Fibroblast of lung (primary cell): Measurements from ENCODE around the gene NT5C3B.

Experiments
- EZH2 ChIP-seq: IDR thresholded peaks from 2 replicates; pipeline ENCODE4 v1.5.1; 2012; ENCODE audit warnings: low read length, control low read depth, mild to moderate bottlenecking; ENCODE audit errors: missing control alignments
- TF ChIP-seq, protein P1 (sequence below), 2 donors: IDR thresholded peaks in 1 of 2; conservative IDR thresholded peaks in 1 of 2; 1 replicate in 1 of 2; 2 replicates in 1 of 2; pipeline ENCODE4 v1.5.1; 2011 to 2012; ENCODE audit warnings: low read length in 2 of 2, control low read depth in 1 of 2, inconsistent platforms in 1 of 2, low read depth in 1 of 2, mild to moderate bottlenecking in 1 of 2

DNA sequence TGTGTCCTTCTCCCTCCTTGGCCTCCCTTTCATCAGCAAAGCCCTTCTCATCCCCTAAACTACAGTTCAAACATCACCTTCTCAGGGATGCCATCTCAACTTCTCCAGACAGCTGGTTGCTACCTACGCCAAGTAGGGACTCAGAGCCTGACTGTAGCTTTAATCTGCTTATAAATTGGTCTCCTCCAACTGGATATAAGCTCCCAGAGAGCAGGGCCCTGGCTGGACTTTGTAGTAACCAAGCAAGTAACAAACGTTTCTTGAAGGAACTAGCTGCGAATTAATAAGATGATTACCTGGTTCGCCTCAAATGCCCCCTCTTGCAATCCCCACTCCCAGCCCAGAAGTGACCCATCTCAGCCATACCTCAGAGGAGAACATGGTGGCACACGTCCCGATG, 46.7 kb upstream of the NT5C3B start:
- TF ChIP-seq, protein P1, sequence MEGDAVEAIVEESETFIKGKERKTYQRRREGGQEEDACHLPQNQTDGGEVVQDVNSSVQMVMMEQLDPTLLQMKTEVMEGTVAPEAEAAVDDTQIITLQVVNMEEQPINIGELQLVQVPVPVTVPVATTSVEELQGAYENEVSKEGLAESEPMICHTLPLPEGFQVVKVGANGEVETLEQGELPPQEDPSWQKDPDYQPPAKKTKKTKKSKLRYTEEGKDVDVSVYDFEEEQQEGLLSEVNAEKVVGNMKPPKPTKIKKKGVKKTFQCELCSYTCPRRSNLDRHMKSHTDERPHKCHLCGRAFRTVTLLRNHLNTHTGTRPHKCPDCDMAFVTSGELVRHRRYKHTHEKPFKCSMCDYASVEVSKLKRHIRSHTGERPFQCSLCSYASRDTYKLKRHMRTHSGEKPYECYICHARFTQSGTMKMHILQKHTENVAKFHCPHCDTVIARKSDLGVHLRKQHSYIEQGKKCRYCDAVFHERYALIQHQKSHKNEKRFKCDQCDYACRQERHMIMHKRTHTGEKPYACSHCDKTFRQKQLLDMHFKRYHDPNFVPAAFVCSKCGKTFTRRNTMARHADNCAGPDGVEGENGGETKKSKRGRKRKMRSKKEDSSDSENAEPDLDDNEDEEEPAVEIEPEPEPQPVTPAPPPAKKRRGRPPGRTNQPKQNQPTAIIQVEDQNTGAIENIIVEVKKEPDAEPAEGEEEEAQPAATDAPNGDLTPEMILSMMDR (conservative IDR thresholded peaks at IDR 0.05 in 1 of 2, IDR thresholded peaks at IDR 0.05 in 1 of 2; ENCODE audit: low read depth in 1 of 2, low read length in 2 of 2), result no peak
- no peak for TF ChIP-seq EZH2
